Hematopoietic multipotent progenitor cell treated with erythropoietin and hydrocortisone succinate and interleukin-3 and kit ligand, for 6 days (in vitro differentiated cells): ENCODE results near the gene MNAT1.
"Not testable (repeated sequence)": the region's sequence is repeated elsewhere in the genome, so short reads cannot be mapped to it uniquely, and the experiment has no call there.

Experiments used
- DNase-seq: peaks from one replicate; pipeline ENCODE4 v3.0.0-alpha.2; 2015

Gene MNAT1

DNA sequence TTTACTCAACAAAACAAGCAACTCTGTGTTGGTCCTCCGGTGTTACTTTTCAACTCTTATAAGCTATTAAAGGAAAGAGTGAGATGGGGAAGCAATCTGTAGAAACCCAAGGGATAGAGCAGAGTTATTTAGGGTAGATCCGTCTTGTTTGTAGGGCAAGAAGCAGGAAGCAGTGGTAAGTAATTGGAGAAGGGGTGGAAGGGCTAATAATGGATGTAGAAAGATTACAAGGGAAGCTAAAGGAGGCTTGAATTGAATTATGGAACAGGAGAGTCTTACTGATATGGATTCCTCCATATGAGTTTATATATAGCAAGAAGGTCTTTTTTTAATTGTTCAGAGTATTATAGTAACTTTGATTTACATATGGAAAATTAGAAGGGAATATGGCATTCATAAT lies 72.7 kb downstream of the MNAT1 start:
- no peak for DNase-seq

DNA sequence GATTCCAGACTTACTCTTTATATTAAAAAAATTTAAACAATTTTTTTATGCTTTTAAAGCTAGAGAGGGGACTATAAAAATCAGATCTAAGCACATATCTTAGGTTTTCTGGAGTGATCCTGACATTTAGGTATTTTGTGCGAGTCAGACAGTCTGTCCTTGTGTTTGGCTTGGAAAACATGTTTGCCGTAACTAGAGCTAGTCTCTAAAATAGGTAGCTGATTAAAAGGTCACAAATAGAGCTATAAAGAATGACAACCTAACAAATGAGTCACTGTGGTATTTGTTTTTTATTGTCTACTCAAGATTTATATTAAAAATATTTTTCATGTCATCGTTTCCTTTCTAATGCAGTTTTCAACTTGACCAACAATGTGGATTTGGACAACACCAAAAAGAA lies 73.4 kb downstream of the MNAT1 start:
- no peak for DNase-seq

DNA sequence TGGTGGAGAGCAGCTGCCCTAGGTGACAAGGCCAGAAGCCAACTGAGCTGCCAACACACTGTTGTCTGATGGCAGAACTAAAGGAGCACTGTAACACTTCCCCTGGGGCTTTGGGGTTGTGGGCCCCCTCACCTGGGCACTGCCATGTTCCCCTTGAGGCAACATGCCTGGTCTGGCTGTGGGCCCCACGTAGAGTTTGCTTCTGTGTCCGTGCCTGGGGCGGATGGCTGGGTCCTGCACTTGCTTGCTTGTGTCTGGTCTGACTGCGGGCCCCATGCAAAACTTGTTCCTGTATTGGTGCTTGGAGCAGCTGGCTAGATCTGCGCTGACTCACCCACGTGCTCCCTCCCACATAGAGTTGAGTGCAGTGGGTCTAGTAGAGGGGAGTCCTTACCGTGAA lies 78.4 kb downstream of the MNAT1 start:
- DNase-seq, result no peak

DNA sequence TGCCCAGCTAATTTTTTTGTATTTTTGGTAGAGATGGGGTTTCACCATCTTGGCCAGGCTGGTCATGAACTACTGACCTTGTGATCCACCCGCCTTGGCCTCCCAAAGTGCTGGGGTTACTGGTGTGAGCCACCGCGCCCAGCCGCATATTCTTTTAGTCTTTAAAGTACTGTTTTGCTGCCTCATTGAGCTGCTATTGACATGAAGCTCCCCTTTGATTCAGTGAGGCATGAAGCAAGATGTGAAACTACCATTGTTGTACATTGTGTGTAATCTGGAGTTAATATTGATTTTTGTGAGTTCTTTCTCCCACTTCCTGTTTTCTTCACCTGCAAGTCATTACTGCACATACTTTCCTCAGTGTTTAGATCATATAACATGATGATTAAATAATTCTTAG lies 80.8 kb downstream of the MNAT1 start:
- no peak for DNase-seq

DNA sequence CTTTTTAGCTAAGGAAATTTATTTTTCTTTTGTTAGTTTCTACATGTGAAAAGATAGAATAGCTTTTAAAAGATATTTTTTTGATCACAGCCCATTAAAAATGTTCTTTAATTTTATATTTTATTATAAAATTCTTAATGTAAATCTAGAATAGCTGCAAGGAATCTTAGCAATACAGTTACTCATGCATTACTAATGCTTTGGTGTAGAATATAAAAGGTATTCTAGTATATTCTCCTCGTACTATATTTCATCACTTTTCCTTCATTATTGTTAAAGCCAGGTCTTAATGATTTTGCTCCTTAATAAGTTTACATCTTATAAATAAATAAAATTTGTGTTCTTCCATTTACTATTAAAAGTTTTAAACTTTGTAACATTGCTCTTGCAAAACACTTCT lies 82.6 kb downstream of the MNAT1 start:
- DNase-seq, result no peak

DNA sequence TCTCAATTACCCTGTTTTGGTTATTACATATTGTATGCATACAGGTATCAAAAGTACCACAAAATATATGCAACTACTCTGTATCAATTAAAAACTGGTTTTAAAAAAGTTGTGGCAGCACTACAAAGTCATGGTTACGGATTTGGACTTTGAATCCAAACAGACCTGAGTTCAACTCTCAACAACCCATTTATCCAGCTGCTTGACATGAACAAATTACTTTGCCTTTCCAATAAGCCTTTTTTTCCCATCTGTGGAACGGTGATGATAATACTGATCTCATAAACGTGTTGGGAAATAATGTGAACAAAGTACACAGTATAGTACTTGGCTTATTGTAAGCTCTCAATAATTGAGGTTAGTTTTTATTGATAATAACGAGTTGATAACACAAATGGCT lies 85.0 kb downstream of the MNAT1 start:
- no peak for DNase-seq

DNA sequence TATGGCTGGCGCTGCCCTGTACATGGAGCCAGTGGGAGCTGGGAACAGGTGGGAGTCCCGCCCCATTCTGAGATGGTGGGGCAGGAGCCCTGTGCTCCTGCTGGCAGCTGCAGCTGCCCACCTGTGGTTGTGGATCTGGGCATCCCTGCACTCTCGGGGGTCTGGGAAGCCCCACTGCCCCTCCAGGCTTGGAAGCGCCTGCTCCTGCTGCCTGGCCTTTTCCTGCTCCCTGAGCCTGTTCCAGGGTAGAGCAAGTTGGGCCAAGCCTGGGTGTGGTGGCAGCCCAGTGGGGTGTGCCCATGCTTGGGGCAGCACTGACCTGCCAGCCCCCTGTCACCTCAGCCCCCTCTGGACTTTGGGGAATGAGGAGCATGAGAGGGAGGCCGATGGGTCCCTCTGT lies 104.0 kb downstream of the MNAT1 start:
- DNase-seq, result no peak

DNA sequence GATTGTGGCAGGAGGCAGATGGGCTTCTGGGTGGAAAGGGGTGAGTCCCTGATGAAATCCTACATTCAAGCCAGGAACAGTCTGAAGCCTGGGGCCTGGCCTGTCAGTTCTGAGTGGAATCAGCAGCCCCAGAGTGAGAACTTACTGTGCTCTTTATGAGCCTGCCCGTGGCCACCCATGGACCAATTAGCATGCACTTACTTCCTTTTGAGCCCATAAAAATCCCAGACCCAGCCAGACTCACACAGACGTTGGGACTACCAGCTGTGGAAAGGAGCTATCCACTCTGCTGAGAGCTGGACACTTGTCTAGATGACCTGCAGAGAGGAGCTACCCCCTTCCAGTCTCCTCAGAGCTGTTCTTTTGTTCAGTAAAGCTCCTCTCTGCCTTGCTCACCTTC lies 104.5 kb downstream of the MNAT1 start:
- no peak for DNase-seq

DNA sequence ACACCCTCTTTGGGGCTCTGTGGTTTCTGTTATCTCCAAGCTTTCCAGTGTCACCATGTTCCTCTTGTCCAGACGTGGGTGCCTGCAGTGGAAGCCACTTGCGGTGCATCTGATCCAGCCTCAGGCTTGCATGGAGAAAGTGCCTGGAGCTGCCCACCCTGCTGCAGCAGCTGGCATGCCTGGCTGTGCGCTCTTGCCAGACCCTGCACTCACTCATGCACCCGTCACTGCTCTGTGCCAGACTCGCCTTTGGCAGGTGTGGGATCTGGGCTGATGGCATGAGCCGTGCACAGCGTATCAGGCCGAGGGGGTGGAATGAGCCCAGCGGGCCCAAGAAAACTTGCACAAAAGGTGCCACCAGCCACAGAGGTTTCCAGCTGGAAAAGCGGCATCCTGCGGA lies 105.1 kb downstream of the MNAT1 start:
- no peak for DNase-seq

DNA sequence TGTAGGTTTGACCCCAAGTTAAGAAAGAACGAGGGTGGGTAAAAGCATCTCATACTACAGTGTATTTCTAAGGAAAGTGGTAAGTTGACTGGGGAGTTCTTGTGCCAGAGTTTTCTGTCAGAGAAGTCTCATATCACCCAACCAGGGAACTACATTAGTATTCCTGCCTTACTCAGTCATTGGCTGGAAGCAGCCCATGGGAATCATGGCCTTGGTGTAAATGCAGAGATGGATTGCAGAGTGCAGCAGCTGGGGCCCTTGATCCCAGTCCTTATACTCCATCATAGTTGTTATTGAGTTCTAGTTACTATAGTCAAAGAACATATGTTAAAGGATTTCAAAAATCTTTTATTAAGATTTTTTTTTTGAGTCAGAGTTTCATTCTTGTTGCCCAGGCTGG lies 105.8 kb downstream of the MNAT1 start:
- no peak for DNase-seq

DNA sequence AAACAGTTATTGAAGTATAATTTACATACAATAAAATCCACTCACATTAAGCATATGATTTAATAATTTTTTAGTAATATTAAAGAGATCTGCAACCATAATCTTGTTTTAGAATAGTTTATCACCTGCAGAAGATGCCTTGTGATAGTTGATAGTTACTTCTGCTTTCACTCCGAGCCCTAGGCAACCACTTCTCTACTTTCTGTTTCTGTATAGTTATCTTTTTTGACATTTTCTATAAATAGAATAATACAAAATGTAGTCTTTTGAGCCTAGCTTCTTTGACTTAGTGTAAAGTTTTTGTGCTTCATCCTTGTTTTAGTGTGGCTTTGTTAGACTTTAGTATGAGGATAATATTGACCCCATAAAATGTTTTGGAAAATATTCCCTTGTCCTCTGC lies 111.0 kb downstream of the MNAT1 start:
- DNase-seq, result peak; percentile 11

DNA sequence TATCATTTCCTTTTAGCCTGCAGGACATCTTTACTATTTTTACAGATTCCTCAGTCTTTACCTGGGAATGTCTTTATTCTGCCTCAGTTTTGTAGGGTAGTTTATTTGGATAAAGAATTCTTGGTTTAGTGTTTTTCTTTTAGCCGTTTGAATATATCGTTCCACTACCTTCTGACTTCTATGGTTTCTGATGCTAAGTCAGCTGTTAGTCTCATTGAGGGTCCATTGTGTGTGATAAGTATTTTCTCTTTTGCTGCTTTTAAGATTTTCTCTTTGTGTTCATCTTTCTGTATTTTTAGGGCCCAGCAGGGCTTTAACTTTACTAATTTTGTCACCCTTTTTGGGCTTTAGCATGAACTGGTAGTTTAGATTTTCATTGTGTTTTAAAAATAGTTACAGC lies 113.5 kb downstream of the MNAT1 start:
- DNase-seq, result peak; percentile 9

DNA sequence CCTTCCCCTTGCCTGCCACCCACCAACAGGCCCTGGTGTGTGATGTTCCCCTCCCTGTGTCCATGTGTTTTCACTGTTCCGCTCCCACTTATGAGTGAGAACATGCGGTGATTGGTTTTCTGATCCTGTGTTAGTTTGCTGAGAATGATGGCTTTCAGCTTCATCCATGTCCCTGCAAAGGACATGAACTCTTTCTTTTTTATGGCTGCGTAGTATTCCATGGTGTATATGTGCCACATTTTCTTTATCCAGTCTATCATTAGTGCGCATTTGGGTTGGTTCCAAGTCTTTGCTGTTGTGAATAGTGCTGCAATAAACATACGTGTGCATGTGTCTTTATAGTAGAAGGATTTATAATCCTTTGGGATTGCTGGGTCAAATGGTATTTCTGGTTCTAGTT lies 117.1 kb downstream of the MNAT1 start:
- DNase-seq, result not testable (repeated sequence)

DNA sequence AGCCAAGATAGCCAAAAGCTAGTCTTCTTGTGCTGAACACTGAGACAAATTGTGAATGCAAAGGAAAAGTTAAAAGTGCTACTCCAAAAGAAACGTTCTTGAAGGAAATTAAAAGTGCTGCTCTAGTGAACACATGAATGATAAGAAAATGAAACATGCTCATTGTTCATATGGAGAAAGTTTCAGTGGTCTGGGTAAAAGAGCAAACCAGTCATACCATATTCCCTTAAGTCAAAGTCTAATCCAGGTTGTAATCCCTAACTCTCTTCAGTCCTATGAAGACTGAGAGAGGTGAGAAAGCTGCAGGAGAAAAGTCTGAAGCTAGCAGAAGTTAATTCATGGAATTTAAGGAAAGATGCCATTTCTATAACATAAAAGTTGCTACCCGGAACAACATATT lies 121.5 kb downstream of the MNAT1 start:
- DNase-seq, result no peak

DNA sequence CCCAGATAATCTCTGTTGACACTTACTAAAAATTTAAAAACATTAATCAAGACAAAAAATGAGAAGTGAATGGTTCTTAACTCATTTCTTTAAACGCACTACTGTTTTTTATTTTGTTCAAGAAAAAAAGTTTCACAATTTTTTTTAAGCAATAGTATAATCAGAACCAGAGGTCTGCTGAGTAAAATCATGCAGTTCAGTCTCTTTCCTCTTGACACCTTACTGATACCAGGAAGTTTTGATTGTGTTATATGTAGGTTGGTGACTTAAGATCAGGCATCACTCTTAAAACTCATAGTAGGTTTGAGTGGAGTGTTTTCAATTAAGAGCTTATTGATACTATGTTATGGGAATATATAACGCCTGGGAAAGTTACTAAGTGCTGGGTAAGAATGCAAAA lies 125.0 kb downstream of the MNAT1 start:
- no peak for DNase-seq

DNA sequence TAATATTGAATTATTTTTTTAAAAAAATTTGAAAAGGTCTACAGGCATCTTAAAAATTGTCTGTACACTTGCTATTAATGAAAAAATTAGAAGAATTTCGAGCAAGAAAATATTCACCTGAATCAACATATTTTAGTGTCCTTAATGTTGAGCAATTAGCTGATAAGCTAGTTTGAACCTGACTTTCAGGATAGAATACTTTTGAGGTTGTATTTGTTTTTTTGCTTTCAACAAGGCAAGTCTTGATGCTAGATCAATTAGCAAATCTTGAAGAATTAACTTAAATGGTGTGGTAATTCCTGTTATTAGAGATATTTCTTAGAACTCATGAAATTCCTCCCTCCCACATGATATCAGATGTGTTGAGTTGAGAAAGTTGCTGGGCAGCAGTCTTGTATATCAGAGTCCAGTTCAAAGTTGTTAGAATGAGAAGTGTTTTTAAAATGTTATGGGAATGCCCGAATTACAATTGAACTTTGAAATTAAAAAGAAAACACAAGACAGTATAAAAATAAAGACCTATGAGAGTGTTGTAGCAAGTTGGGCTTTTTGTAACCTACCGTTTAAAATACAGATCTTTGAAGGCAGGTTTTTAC lies 127.1 kb downstream of the MNAT1 start:
- DNase-seq, result no peak

DNA sequence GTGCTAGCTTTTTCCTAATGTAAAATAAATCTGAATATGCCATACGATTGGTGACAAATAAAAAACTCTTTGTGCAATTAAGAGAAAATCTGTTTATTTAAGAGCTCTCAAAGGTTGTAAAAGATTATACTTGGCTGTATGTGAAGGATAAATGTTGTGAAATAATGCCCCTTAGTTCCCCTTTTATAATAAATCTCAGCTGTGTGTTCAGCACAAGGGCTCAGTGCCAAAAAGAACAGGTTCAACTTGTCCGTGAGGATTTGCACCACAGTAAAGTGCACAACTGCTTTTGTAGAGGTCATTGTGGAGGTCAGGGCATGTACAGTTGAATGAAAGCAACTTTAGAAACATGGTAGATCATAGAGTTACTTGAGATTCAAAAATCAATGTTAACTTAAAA lies 127.7 kb downstream of the MNAT1 start:
- peak; percentile 22 for DNase-seq

DNA sequence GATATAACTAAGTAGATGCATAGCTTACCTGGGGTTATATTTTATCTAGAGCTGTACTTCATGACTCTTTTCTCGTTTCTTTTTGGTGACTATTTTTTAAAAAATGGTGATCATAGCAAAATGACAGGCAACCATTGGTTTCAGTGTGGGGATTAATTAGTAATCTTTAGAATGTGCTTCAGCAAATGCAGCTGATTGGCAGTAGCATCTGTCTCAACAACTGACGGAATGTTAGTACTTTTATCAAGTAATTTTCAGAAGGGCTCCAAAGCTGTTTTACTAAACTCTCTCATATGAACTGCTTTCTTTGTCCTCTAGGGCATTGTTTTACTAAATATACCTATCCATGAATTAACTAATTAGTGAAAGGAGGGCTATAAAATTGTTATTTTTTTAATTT lies 128.7 kb downstream of the MNAT1 start:
- DNase-seq, result no peak

DNA sequence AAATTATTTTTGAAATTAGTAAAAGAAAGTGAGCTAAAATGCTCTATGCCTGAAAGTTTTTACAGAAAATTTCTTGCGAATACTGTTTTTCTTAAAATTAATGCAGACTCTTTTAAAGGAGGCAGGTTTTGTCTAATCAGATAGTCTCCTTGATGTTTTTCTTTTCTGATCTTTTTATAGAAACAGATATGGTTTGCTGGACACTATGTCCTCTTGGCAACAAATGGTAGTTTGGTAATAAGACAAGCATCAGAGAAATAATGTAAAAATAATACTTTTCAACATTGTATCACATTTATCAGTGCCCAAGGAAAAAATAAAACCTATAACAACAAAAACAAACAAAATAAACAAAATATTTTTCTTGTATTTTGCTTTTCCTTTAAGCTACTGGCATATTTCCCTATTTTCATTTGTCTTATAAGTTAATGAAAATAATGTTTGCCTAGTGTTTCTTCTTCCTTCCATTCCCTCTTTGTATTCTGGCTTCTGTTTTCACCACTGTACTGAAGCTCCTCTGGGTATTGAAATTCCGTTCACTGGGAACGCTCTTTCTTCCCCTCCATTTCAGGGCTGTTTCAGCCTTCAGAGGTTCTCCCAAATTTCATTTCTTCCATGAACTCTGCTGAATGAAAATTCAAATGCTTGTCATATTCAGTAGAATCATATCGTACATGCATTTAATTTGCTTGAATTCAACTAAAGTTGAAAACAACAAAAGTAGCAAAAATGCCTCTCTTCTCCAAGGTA lies 131.0 kb downstream of the MNAT1 start:
- DNase-seq, result no peak

DNA sequence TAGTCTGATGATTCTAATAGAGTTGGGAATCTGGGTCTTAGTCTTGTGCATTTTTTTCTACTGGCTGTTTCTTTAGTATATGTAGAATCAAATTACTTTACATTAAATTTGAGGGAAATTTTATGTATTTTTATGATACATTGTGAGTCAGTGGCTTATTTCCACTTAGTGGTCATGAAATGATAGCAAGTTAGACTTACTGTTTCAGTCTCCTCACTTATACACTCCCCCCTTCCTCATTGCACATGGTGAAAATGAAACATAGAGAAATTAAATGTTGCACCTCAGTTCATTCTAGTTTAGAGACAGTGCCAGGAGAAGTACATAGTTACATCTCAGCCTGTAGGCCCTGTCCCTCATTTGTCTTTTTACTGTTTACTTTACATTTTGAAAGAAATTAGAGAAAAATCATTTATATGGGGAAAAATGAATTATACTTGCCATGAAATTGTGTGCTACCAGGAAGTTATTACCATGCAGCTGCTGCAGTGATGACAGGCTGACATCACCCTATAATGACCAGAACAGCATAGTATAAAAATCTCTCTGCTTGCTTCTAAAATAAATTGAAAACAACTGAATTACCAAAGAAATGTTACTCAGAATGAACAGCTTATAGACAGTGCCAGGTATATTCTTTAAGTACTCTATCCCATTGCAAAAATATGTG lies 133.1 kb downstream of the MNAT1 start:
- DNase-seq, result no peak

DNA sequence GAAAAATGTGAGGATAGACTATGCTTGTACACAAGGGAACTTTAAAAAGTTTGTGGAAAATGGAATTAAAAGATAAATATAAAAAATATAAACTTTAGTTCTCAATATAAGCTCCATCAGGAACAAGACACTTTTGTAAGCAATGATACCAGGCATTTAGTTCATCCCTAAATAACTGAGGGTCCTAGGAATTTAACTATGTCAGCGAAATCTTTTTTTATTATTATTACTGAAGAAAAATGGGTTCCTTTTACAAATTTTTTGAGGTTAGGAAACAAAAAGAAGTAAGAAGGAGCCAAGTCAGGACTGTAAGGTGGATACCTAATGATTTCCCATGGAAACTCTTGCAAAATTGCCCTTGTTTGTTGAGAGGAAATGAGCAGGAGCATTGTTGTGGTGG lies 143.6 kb downstream of the MNAT1 start:
- DNase-seq, result no peak

DNA sequence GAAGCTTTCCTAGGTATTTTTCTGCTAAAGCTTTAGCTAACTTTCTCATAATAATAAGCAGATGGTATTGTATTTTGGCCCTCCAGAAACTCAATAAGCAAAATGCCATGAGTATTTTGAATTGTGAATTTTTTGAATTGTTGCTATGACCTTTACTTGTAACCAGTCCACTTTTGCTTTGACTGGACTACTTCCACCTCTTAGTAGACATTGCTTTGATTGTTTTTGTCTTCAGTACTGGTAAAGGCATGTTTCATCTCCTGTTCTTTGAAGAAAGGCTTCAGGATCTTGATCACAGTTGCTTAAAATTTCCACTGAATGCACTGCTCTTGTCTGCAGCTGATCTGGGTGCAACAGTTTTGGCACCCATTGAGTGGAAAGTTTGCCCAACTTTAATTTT lies 144.0 kb downstream of the MNAT1 start:
- DNase-seq, result no peak

DNA sequence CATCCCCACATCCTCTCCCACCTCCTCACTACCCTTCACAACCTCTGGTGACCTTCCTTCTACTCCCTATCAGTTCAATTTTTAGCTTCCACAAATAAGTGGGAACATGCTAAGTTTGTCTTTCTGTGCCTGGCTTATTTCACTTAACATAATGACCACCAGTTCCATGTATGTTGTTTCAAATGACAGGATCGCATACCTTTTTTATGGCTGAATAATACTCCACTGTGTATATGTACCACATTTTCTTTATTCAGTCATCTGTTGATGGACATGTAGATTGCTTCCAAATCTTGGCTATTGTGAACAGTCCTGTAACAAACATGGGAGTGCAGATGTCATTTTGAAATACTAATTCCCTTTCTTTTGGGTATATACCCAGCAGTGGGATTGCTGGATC lies 147.7 kb downstream of the MNAT1 start:
- no peak for DNase-seq

DNA sequence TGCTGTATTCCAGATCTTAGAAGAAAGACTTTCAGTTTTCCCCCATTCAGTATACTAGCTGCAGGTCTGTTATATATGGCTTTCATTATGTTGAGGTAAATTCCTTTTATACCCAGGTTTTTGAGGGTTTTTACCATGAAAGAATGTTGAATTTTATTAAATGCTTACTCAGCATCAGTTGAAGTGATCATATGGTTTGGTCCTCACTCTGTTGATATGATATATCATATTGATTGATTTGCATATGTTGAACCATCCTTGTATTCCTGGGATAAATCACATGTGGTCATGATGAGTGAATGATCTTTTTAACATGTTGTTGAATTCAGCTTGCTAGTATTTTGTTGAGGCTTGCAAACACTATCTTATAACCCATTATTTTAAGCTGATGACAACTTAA lies 149.6 kb downstream of the MNAT1 start:
- DNase-seq, result no peak

DNA sequence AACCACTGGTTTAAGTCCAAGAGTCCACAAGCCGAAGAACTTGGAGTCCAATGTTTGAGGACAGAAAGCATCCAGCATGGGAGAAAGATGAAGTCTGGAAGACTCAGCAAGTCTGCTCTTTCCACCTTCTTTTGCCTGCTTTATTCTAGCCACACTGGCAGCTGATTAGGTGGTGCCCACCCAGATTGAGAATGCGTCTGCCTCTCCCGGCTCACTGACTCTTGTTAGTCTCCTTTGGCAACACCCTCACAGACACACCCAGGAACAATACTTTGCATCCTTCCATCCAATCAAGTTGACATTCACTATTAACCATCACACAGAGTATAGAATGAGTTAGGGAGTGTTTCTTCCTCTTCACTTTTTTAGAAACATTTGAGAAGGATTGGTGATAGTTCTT lies 156.1 kb downstream of the MNAT1 start:
- not testable (repeated sequence) for DNase-seq
